ENCODE data around the gene CDH6.

DNA sequence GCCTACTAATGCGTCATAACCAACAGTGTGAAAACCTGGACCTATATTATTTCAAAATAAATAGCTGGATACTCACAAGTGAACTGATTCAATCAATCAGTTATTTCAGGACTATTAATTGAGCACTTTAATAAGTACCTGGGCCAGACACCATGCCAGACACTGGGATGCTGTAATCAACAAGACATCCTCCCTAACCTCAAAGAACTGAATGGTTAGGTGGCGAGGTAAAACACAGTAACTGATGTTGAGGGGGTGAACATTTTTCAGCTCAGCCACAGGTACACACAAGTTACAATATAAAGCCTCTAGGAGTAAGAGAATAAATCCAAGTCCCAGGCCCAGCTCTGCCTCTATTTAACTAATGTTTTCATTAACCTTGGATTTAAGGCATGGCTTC, 24.0 kb downstream of the CDH6 start:
- TF ChIP-seq, protein P1, sequence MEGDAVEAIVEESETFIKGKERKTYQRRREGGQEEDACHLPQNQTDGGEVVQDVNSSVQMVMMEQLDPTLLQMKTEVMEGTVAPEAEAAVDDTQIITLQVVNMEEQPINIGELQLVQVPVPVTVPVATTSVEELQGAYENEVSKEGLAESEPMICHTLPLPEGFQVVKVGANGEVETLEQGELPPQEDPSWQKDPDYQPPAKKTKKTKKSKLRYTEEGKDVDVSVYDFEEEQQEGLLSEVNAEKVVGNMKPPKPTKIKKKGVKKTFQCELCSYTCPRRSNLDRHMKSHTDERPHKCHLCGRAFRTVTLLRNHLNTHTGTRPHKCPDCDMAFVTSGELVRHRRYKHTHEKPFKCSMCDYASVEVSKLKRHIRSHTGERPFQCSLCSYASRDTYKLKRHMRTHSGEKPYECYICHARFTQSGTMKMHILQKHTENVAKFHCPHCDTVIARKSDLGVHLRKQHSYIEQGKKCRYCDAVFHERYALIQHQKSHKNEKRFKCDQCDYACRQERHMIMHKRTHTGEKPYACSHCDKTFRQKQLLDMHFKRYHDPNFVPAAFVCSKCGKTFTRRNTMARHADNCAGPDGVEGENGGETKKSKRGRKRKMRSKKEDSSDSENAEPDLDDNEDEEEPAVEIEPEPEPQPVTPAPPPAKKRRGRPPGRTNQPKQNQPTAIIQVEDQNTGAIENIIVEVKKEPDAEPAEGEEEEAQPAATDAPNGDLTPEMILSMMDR (conservative IDR thresholded peaks at IDR 0.05), result no peak
- no peak for TF ChIP-seq ZFX (IDR thresholded peaks at IDR 0.05)

Measured in C4-2B (cell line).